Fibroblast of villous mesenchyme (primary cell): ENCODE data around the gene PIK3R6. TPM values are rescaled to one million over a fixed set of nuclear protein-coding genes. Genes with fewer than 3 reads are reported as not detected.
"Not testable (repeated sequence)": the region's sequence is repeated elsewhere in the genome, so short reads cannot be mapped to it uniquely, and the experiment has no call there.

Experiments used
- DNase-seq: peaks from one replicate; pipeline ENCODE4 v3.0.0-alpha.2; 2010; ENCODE audit warnings: low read depth
- H3K4me3 ChIP-seq: 2 replicates; pipeline ENCODE4 v1.5.1; 2011; ENCODE audit warnings: low read depth, mild to moderate bottlenecking, low read length
- CTCF ChIP-seq: IDR thresholded peaks from 2 replicates; pipeline ENCODE4 v1.5.1; 2012; ENCODE audit warnings: low read depth, mild to moderate bottlenecking, low read length; ENCODE audit not compliant: insufficient read depth
- total RNA-seq: library from RNA; depleted of rRNA; stranded (reverse); fragments of >200 nt; gene quantifications from 2 replicates; pipeline ENCODE4 v1.2.3, GENCODE V29; 2012

Gene PIK3R6
- total RNA-seq, 1 donor = not detected

- TF ChIP-seq CTCF = peak; percentile 38
- peak; percentile 41 for DNase-seq
- H3K4me3 ChIP-seq = no peak overlapping the region
These were observed 20.6 kb upstream of the PIK3R6 start for GRCh38 chr17:8887834-8888703.

DNA sequence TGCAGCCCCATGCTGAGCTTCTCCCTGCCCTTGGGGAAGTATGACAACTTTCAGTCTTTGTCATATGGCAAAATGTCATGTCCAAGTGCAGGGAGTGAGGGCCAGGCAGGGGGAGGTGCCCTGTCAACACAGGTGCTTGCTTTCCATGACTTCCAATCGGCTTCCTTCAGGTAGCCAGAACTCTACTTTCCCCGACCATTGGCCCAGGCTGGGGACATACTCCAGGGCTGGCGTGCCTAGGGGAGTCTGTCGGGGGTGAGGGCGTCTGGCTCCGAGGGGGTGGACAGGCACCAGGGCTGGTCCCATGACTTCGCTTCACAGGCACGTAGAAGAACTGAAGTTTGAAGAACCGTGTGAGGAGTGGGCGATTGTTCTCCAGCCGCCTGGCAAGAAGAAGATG, 19.8 kb upstream of the PIK3R6 start:
- DNase-seq = no peak
- no peak for TF ChIP-seq CTCF
- H3K4me3 ChIP-seq = no peak overlapping the region

GRCh38 chr17:8885967-8886684, 18.7 kb upstream of the PIK3R6 start:
- no peak for TF ChIP-seq CTCF
- H3K4me3 ChIP-seq = no peak overlapping the region

DNA sequence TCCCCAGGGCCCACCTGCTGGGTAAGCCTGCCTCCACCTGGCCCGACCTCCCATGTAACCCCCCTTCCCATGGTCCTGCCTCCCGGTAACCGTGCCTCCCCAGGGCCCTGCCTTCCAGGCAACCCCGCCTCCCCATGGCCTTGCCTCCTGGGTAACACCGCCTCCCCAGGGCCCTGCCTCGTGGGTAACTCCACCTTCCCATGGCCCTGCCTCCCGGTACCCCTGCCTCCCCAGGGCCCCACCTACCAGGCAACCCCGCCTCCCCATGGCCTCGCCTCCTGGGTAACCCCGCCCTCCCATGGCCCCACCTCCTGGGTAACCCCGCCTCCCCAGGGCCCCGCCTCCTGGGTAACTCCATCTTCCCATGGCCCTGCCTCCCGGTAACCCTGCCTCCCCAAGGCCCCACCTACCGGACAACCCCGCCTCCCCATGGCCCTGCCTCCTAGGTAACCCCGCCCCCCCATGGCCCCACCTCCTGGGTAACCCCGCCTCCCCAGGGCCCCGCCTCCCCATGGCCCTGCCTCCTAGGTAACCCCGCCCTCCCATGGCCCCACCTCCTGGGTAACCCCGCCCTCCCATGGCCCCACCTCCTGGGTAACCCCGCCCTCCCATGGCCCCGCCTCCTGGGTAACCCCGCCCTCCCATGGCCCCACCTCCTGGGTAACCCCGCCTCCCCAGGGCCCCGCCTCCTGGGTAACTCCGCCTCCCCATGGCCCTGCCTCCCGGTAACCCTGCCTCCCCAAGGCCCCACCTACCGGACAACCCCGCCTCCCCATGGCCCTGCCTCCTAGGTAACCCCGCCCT, 17.9 kb upstream of the PIK3R6 start:
- DNase-seq = not testable (repeated sequence)

More at GRCh38 chr17:8885967-8886684, 18.7 kb upstream of the PIK3R6 start:
- no peak for DNase-seq

GRCh38 chr17:8884336-8884990, 17.0 kb upstream of the PIK3R6 start:
- no peak for DNase-seq
- no peak overlapping the region for H3K4me3 ChIP-seq
- TF ChIP-seq CTCF = no peak

More for the DNA sequence above, 17.9 kb upstream of the PIK3R6 start:
- not testable (repeated sequence) for H3K4me3 ChIP-seq

GRCh38 chr17:8883353-8883752, 15.9 kb upstream of the PIK3R6 start:
- no peak for DNase-seq
- H3K4me3 ChIP-seq = no peak overlapping the region
- TF ChIP-seq CTCF = no peak

GRCh38 chr17:8881606-8882005, 14.1 kb upstream of the PIK3R6 start:
- TF ChIP-seq CTCF = no peak
- DNase-seq = no peak
- no peak overlapping the region for H3K4me3 ChIP-seq
